Adipose tissue (tissue), 3 donors: ENCODE results near the gene THAP9. TPM values are rescaled to one million over a fixed set of nuclear protein-coding genes. Genes with fewer than 3 reads are reported as not detected.
"Not testable (repeated sequence)": the region's sequence is repeated elsewhere in the genome, so short reads cannot be mapped to it uniquely, and the experiment has no call there.

Experiments
- H3K27ac ChIP-seq: one replicate; pipeline ENCODE4 v1.5.1; 2013; ENCODE audit warnings: low read depth, low read length
- WGBS, 3 donors: extraction: QIAGEN DNeasy Blood & Tissue Kit; methylation state at CpG; one replicate each; pipeline ENCODE4 v1.1.7; 2013; 5-methylcytosine and 5-hydroxymethylcytosine counted together
- polyA plus RNA-seq, 3 donors: library from polyadenylated mRNA; stranded (reverse); fragments of 200-250 nt; gene quantifications; one replicate each; pipeline ENCODE4 v1.2.3, GENCODE V29; 2013
- donor health status: healthy with polysubstance abuse.
- donor health status: Bipolar disorder and iron deficiency.
- donor health status: healthy.

Gene THAP9, protein sequence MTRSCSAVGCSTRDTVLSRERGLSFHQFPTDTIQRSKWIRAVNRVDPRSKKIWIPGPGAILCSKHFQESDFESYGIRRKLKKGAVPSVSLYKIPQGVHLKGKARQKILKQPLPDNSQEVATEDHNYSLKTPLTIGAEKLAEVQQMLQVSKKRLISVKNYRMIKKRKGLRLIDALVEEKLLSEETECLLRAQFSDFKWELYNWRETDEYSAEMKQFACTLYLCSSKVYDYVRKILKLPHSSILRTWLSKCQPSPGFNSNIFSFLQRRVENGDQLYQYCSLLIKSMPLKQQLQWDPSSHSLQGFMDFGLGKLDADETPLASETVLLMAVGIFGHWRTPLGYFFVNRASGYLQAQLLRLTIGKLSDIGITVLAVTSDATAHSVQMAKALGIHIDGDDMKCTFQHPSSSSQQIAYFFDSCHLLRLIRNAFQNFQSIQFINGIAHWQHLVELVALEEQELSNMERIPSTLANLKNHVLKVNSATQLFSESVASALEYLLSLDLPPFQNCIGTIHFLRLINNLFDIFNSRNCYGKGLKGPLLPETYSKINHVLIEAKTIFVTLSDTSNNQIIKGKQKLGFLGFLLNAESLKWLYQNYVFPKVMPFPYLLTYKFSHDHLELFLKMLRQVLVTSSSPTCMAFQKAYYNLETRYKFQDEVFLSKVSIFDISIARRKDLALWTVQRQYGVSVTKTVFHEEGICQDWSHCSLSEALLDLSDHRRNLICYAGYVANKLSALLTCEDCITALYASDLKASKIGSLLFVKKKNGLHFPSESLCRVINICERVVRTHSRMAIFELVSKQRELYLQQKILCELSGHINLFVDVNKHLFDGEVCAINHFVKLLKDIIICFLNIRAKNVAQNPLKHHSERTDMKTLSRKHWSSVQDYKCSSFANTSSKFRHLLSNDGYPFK
- polyA plus RNA-seq = 1 to 10 TPM; 1.0 to 1.8 (median 1.5) TPM

DNA sequence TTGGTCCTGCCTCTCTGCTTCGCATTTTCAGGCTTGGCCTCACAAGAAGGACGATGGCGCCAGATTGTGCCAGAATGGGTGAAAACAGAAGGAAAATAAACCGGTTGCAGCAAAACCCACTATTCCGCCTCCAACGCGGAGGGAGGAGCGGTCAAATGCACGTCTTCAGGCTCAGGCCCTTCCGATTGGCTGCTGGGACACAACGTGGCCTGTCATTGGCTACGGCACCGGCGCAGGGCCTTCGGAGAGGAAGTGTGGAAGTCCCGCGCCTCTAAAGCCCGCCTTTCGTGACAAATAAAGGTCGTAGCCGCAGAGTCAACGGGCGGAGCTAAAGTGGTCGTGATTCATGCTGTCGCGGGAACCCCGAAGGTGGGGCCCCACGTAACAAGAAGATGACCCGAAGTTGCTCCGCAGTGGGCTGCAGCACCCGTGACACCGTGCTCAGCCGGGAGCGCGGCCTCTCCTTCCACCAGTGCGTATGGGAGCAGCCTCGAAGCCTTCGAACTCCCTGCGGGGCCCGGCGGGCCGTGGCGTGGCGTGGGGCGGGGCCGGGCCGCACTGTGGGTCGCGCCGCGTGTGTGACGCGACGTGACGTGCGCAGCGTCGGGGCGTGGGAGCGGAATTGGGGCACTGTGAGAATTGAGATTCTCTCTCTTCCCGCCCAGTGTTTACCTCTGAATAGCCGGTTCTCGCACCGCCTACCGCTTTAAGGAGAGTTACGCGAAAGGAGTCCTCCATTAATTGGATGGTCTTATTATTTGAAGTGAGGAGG lies at the start of gene THAP9:
THAP9 (plus strand) TSS at position 325 of the 772 bp plus-strand sequence; CDS start at position 393, 68 bp downstream.
- WGBS, 3 donors = 0 to 1% (median 0%) methylated on average over 67 of the region's 67 CpGs

DNA sequence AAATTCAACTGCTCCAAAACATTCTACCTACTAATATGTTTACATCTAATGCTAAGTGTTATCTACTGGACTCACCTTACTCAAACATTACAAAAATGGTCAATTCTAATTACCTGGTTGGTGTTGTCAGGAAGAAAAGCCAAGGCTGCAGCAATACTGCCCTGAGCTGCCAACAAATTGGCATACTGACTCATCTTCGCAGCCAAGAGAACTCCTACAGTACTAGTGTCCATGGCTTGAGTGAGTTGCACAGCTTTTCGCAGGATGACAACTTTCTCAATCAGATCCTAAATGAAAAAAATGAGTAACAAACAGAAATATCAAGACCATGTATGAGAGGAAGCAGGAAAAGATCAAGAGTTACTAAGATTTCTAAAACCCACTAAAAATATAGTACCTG lies 49.2 kb upstream of the THAP9 start:
- WGBS, 3 donors = 88 to 96% (median 96%) methylated on average over 2 of the region's 2 CpGs

More for the DNA sequence above, at the start of gene THAP9:
- peak within 1 kb of the TSS; percentile 98 for H3K27ac ChIP-seq

DNA sequence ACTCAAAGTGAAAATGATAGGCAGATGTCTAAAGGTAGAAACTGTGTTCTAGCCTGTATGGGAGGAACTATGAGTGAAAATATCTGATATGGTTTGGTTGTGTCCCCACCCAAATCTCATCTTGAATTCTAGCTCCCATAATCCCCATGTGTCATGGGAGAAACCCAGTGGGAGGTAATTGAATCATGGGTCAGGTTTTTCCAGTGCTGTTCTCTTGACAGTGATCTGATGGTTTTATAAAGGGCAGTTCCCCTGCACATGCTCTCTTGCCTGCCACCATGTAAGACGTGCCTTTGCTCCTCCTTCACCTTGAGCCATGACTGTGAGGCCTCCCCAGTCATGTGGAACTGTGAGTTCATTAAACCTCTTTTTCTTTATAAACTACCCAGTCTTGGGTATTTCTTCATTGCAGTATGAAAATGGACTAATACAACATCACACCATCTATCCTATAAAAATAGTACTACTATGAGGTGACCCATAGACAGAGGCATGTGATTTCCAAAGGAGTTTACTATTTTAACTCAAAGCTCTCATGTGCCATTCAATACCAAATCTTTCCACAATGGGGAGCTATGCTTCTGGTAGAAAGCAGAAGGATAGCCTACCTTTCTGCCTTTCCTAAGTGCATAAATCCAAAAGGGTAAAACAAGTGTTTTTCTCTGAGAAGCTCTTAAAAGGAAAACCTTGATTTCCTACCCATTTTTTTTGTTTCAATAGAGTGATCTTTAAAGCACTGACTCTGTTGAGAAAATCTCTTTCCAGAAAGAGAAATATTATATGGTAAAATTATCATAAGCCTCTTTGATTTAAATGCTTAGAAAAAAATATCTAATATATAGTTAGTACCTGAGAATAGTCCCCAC lies 48.4 kb upstream of the THAP9 start:
- H3K27ac ChIP-seq = no peak overlapping the region

More for the DNA sequence above, 49.2 kb upstream of the THAP9 start:
- no peak overlapping the region for H3K27ac ChIP-seq

DNA sequence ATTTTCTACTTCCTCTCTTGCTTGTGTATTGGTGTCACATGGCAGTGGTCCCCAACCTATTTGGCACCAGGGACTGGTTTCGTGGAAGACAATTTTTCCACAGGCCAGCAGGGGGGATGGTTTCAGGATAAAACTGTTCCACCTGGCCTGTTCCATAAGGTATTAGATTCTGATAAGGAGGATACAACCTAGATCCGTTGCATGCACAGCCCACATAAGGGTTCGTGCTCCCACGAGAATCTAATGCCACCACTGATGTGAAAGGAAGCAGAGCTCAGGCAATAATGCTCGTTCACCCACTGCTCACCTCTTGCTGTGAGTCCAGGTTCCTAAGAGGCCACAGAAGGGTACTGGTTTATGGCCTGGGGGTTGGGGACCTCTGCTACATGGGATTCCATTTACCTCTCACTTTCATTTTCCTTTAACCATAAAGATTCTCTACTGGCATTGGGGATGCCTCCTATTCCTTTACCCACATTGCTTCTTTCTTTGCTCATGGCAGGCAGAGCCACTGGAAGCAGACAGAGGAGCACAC lies 47.7 kb upstream of the THAP9 start:
- H3K27ac ChIP-seq = no peak overlapping the region
- 59 to 72% (median 70%) methylated on average over 5 of the region's 5 CpGs for WGBS, 3 donors

More for the DNA sequence above, 48.4 kb upstream of the THAP9 start:
- 68 to 86% (median 70%) methylated on average over 1 of the region's 1 CpG for WGBS, 3 donors

DNA sequence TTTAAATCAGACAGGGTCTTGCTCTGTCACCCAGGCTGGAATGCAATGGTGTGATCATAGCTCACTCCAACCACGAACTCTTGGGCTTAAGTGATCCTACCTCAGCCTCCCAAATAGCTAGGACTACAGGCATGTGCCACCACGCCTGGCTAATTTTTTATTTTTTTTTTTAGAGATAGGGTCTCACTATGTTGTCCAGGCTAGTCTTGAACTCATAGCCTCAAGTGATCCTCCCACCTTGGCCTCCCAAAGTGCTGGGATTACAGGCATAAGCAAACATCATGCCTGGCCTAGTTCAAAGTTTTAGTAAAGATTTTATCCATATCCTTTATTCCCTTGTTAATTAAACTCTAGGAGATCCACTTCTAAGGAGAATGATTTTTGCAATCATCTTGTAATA lies 40.0 kb upstream of the THAP9 start:
- 96 to 99% (median 98%) methylated on average over 2 of the region's 2 CpGs for WGBS, 3 donors
- not testable (repeated sequence) for H3K27ac ChIP-seq

DNA sequence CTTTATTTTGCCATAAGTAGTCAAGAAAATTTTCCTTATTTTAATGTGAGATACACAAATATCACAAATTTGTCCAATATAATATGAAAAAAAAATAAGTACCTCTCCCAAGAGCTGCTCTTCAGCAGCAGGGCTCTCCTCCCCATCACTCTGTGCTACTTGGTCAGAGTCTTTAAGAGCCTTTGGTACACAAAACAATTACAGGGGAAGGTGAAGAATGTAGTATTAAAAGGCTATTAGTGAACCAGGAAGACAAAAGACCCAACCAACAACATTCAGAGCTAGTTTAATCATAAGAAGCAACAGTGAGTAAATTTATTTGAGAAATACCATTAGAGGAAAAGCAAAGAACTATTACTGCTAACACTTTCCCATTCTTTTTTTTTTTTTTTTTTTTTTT lies 39.0 kb upstream of the THAP9 start:
- H3K27ac ChIP-seq = no peak overlapping the region

DNA sequence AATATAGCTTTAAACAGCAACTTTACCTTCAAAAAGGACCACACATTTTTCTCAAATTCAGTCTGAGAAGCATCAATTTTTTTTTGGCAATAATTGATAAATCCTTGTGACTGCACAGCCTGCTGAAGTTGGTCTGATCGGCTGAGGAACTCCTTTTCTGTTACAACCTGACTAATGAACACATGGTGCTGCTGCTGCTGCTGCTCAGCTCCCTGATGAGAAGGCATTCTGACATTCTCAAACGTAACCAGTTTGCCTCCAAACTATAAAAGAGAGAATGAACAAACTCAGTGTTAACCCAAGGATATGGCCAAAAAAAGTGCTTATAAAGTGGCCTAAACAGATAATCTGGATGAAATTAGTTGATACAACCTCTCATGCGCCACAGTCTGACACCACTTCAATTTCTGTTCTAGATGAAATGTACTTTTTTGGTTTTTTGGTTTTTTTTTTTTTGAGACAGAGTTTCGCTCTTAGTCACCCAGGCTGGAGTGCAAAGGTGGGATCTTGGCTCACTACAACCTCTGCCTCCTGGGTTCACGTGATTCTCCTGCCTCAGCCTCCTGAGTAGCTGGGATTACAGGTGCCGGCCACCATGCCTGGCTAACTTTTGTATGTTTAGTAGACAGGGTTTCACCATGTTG lies 36.1 kb upstream of the THAP9 start:
- WGBS, 3 donors = 79 to 91% (median 87%) methylated on average over 6 of the region's 6 CpGs
- no peak overlapping the region for H3K27ac ChIP-seq

DNA sequence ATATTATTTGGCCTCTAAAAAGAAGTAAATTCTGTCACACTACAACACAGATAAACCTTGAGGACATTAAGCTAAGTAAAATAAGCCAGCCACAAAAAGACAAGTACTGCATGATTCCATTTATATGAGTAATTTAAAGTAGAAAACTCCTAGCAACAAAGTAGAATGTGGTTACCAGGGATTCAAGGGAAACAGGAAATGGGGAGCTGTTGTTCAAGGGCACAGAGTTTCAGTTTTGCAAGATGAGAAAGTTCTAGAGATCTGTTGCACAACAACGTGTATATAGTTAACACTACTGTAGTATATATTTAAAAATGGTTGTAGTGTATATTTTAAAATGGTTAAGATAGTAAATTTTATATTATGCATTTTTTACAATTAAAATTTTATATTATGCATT lies 34.9 kb upstream of the THAP9 start:
- no peak overlapping the region for H3K27ac ChIP-seq
- 2 to 9% (median 9%) methylated on average over 1 of the region's 1 CpG for WGBS, 3 donors

DNA sequence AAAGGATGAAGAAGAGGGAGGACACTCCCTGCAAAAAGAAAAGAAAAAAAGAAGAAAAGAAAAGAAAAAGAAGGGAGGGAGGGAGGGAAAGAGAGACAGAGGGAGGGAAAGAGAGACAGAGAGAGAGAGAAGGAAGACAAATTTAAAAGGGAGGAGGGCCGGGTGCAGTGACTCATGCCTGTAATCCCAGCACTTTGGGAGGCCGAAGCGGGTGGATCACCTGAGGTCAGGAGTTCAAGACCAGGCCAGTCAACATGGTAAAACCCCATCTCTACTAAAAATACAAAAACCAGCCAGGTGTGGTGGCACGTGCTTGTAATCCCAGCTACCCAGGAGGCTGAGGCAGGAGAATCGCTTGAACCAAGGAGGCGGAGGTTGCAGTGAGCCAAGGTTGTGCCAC lies 34.5 kb upstream of the THAP9 start:
- H3K27ac ChIP-seq = not testable (repeated sequence)
- 74 to 88% (median 78%) methylated on average over 6 of the region's 6 CpGs for WGBS, 3 donors

DNA sequence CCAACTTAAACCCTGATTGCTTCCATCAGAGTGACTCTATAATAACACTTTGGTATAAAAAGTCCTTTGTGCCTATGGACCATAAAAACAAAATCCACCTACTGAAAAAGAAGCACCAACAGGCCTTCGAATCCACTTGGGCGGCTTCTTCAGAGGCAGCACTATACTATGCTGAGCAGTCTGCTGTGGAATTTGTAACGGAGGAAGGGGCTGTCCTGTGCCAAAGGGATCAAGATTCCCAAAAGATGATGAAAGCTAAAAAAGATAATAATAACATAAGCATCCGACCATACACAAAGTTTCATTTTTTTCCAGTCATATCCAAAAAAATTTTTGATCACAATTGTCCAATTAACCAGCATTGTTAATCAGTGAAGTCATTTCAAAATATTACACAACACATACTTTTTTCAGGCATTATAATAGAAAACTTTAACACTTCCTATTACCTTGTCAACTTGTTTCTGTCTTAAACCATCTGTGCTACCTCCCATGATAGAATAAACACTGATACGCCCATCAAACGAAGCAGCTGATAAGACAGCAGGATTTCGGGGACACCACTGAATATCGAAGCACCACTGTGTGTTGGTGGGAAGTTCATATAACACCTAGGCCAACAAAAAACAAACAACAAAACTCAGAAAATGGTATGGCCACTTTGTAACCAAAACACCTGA lies 33.7 kb upstream of the THAP9 start:
- 52 to 86% (median 82%) methylated on average over 8 of the region's 8 CpGs for WGBS, 3 donors
- no peak overlapping the region for H3K27ac ChIP-seq

DNA sequence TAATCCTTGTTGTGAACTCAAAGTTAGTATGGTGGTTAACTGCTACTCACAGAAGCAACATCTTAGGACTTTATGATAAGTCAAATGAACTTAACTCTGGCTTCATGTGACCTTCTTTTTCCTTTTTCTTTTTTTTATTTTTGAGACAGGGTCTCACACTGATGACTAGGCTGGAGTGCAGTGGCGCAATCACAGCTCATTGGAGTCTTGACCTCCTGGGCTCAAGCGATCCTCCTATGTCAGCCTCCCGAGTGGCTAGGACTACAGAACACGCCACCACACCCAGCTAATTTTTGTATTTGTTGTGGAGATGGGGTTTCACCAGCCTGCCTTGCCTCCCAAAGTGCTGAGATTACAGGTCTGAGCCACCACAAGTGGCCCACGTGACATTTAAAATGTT lies 32.0 kb upstream of the THAP9 start:
- H3K27ac ChIP-seq = no peak overlapping the region
- WGBS, 3 donors = 97 to 99% (median 98%) methylated on average over 5 of the region's 5 CpGs

DNA sequence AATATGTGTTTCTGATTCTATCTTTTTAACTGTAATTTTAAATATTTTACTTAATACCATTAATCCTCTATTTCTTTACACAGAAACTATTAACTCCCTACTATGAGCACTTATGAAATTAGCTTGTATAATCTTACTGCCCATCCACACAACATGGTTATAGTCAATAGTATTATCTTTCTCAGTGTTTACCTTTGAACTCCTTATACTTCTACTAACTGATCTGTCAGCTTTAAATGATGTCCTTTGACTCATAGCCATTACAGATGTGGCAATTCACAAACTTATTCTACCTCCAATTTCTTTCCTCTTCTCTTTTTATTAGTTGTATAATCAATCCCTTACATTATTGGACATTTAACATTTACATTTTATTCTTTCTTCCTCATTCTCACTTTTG lies 15.1 kb upstream of the THAP9 start:
- no peak overlapping the region for H3K27ac ChIP-seq

DNA sequence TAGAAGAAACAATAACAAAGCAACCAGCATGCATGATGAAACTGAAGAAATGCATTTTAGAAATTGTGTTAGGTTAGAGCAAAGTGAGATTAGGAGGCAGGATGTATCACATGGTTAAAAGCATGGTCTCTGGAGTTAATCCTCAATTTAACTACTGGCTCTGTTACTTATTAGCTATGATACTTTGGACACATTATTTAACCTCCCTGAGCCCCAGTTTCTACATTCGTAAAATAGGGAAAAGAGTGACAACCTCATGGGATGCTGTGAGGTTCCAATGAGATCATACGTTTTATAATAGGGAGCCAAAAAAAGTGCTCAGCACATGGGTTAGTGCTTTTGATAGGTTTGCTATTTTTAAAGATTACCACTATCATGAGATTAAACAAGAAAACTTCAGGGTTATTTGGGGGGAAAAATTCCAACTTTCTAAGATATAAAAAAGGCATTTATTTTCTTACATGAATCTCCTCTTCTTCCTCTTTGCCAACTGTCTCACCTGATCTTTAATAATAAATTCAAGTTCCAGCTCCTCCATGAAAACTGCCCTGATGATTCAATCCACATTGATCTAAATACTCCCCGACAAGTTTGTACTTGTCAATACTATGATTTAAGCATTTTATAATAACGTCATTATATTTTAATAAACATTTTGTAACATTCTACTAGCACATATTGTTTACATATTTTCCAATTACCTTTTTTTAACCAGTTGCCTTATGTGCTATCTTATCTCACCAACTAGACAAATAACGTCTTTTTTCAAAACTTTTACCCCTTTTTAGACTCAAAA lies 14.2 kb upstream of the THAP9 start:
- no peak overlapping the region for H3K27ac ChIP-seq
- WGBS, 3 donors = 17 to 55% (median 48%) methylated on average over 5 of the region's 5 CpGs

DNA sequence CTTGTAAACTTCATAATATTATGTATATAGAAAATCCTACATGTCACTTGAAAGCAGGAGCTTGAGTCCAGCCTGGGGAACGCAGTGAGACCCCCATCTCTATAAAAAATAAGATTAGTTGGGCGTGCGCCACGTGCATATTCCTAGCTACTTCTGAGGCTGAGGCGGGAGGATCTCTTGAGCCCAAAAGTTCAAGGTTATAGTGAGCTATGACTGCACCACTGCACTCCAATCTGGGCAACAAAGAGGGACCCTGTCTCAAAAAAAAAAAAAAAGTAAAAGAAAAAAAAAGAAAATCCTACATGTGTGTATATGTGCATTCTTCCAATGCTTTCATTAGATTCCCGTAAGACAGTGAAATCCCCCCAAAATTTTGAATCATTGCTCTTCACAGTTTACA lies 11.2 kb upstream of the THAP9 start:
- H3K27ac ChIP-seq = no peak overlapping the region
- 33 to 82% (median 67%) methylated on average over 6 of the region's 6 CpGs for WGBS, 3 donors

DNA sequence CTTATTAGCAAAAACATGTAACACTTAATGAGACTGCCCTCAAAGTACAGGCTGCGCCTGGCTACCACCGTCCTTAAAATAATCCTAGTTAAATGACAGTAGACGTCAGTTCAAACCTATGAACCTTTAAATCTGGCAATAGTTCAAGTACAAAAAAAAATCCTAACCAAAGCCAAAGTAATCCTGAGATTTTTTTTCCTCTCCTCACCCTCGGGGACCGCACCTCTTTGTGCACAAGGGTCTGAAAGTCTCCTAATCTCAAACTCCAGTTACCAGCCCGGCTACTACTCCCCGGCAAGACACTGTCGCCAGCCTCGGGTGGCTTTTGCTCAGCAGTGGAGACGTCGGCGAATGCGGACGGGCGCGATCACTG lies 10.0 kb upstream of the THAP9 start:
- 0 to 1% (median 0%) methylated on average over 16 of the region's 16 CpGs for WGBS, 3 donors
- peak overlapping the region; percentile 7 for H3K27ac ChIP-seq
